GM10266 (cell line): Measurements from ENCODE around the gene NPNT.

ENCODE experiments used
- DNase-seq: peaks from one replicate; pipeline ENCODE4 v3.0.0; 2012; ENCODE audit errors: extremely low spot score
- TF ChIP-seq, protein P1 (sequence below): IDR thresholded peaks from 2 replicates; pipeline ENCODE4 v1.5.1; 2012; ENCODE audit warnings: mild to moderate bottlenecking, low read depth; ENCODE audit not compliant: control insufficient read depth, insufficient read depth; ENCODE audit errors: missing control alignments

Gene NPNT

DNA sequence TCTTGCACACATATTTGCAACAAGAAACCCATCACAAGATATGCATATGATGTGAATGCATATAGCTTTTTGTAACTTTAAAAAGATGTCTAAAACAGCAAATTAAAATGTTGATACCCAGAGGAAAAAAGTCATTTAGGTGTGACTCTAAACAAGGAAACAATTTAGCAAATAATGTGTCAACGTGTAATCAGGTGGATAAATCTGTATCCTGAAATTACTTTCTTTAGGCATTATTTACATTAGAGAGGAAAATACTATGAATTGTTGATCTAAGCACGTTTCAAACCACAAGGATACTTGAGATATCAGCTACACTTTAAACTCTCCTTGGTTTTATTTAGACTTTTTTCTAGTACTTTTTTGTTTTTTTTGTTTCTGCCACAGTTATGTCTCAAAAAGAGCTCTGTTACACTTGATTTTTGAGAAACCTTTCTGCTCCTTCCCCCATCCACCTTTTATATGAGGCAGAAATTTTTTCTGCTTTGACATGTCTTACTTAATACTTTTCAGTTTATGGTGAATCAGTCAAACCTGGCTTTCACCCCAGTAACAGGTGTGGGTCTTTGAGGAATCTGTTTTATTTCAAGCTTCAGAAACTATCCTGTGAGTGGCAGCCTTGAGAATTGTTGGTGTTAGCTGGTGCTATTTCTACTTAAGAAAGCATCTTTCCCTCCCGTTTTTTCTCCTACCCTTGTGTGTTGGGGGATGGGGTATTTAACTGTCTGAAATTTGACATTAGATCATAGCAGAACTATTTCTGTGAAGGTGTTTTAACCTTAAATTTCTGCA lies 1.9 kb downstream of the NPNT start:
- TF ChIP-seq, protein P1, sequence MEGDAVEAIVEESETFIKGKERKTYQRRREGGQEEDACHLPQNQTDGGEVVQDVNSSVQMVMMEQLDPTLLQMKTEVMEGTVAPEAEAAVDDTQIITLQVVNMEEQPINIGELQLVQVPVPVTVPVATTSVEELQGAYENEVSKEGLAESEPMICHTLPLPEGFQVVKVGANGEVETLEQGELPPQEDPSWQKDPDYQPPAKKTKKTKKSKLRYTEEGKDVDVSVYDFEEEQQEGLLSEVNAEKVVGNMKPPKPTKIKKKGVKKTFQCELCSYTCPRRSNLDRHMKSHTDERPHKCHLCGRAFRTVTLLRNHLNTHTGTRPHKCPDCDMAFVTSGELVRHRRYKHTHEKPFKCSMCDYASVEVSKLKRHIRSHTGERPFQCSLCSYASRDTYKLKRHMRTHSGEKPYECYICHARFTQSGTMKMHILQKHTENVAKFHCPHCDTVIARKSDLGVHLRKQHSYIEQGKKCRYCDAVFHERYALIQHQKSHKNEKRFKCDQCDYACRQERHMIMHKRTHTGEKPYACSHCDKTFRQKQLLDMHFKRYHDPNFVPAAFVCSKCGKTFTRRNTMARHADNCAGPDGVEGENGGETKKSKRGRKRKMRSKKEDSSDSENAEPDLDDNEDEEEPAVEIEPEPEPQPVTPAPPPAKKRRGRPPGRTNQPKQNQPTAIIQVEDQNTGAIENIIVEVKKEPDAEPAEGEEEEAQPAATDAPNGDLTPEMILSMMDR: no peak
- DNase-seq: no peak

DNA sequence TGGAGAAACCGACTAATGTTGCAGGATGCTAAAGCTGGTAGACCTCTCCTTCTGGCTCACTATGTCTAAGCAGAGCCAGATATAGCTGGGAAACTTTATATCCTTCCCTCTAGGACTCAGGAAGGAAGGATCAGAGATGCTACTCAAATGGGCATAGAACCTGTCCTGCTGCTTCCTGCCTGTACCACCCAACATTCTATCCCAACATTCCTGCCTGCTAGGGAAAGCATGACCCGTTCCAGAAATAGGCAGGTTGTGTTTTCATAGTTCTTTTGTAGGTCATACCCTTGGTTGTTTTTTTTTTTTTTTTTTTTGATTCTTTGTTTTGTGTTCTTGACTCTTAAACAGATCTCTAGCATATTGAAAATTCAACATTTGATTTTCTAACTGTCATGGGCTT lies 5.3 kb downstream of the NPNT start:
- TF ChIP-seq, protein P1: no peak

DNA sequence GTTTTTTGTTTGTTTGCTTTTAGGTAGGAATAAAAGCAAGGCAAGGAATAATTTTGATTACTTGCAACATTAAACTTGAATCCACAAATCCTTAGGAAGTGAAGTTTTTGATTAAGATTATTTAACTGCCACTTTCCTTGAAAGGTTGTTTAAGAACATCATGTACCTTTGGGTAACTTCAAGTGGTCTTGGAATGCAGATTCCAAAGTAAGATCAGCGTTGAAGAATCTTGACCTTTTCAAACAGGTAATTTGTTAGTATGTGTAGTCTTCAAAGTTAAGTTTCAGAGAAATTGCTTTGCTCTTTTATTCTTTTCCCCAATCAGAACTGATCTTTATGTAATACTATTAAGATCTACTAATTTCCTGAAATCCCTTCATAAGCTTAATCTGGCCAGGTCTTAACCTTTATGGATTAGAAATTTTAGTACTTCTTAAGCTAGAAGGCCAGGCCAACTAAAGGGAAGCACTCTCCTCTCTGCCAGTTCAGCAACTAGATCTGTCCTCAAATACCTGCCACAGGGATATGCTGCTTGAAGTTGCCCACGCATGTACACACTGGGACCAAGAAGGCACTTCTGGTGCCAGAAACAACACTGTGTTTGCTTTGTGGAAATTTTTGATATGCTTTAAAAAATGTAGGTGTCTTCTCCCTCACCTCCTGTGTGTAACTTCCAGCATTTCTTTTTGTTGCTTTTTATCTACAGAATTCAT lies 7.4 kb downstream of the NPNT start:
- DNase-seq: no peak
- TF ChIP-seq, protein P1: no peak

More for the DNA sequence above, 5.3 kb downstream of the NPNT start:
- DNase-seq: no peak

DNA sequence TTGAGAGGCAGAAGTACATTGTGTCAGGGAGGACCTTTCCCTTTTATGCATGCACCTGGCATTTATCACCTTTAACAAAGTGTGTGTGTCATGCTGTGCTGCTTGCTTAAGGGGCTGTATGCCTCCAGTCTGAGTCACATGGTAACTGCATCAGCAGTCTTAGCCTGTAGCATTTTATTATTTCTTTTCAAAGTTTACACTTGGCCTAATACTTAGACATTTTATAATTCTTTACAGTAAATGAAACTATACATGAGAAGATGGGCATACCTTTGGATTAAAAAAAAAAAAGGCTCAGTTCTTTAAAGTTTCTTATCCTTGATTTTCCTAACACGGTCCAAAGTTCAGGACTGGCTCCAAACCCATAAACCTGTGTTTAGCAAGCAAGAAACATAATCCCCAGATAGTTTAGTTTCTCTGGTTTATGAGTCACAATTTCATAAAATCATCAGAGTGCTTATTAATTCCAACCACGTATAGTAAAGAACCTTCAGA lies 14.6 kb downstream of the NPNT start:
- DNase-seq: no peak
- TF ChIP-seq, protein P1: no peak

DNA sequence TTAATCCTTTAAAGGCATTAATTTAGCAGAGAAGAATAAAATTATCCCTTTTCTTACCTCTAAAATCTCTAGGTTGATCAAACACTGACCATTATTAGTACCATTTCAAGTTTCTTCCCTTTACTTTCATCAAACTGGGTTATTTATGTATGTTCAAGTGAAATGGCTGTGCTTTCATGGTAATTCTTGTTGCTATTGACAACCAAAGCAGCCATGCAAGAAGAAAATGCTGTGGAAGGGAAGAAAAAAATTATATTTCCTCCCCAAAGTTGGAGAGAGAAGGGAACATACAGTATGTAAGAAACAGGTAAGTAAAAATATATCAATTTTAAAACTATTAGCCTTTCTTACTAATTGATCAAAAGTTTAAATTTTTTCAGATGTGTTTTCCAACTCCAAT lies 16.2 kb downstream of the NPNT start:
- no peak for DNase-seq
- TF ChIP-seq, protein P1: no peak

DNA sequence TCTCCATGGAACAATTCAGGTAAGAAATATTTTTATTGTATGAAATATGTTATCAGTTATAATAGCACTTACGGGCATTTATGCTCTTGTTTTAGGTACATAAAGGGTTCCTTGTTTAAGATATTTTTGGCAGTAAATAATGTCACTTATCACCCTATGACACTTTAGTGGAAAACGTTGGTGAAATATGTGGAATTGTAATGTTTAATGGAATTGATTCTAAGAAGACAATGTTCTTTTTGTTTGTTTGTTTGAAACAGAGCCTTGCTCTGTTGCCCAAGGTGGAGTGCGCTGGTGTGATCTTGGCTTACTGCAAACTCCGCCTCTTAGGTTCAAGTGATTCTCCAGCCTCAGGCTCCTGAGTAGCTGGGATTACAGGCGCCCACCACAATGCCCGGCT lies 17.4 kb downstream of the NPNT start:
- DNase-seq: no peak
- TF ChIP-seq, protein P1: no peak
